ENCODE results near the gene HK1.
"Not testable (repeated sequence)": the region's sequence is repeated elsewhere in the genome, so short reads cannot be mapped to it uniquely, and the experiment has no call there.

The HK1 gene

GRCh38 chr10:69308304-69308703 is 30.0 kb downstream of the HK1 start:
- not testable (repeated sequence) for DNase-seq (ENCODE audit: low read depth in 2 of 2)

DNA sequence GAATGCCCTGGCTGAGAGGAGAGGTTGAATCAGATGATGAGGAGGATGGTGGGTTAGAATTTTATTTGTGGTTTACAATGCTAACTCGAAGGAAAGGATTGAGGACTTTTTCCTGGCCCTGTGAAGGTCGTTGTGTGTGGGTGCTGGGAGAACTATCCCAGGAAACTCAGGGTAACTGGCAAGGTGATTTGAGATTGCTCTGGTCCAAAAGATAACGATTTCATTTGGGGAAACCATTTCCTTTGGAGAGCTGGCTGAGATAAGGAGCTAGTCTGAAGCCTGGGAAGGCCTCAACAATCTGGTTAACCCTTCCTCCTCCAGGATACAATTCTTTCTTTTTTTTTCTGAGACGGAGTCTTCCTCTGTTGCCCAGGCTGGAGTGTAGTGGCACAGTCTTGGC is 33.0 kb downstream of the HK1 start:
- no peak for DNase-seq (ENCODE audit: low read depth in 2 of 2)

- DNase-seq (ENCODE audit: low read depth in 2 of 2), result no peak
Observed at GRCh38 chr10:69312528-69312927, 34.2 kb downstream of the HK1 start.

DNA sequence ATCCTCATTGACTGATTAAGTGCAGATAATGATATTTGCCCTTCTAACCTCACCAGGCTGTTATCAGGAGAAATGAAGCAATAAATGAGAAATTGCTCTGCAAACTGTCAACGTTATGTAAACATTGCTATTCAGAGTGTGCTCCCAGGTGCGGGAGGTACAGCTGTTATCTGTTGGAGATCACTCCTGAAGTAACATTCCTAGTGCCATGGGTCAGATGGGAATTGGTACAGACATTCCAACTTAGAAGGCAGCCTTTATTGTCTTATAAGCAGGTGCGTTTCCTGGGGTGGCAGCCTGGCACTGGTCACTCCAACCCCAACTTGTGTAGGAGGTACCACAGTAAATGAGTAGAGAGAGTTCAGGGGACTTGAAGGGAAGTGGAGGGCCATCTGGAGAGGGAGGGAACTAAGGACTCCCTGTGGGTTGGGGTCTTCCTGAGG is 36.8 kb downstream of the HK1 start:
- DNase-seq (ENCODE audit: low read depth in 2 of 2), result no peak

DNA sequence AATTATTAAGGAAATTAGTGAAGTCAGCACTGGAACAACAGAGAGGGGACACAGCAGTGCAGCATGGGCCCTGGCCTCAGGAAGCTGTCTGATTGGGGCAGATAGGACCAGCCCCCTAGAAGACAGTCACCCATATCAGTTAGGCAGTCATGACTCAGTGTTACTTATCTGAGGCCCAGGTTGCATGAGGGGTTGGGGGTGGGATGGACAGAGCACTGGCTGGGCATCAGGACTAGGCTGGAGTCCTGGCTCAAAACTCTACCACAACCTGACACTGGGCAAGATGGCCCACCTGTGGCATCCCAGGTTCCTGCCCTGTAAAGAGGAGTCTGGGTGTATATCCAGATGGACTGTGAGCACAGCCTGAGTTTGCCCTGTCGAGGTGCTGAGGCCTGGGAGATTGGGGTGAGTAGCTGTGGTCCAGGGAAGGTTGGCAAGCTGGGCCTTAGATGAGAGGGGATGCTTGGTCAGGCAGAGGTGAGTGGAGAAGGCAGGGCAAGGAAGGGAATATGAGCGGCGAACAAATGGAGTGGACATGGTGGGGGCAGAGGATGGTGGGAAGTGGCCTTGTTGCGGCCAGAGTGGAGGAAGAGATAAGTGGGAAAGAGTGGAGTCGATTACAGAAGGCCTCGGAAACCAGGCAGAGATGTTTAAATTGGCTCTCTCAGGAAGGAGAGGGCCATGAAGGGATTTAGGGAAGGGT is 37.5 kb downstream of the HK1 start:
- DNase-seq (ENCODE audit: low read depth in 2 of 2), result no peak

- DNase-seq (ENCODE audit: low read depth in 2 of 2), result no peak
Observed at GRCh38 chr10:69316313-69317059, 38.2 kb downstream of the HK1 start.

- no peak for DNase-seq (ENCODE audit: low read depth in 2 of 2)
Observed at GRCh38 chr10:69317175-69317604, 38.9 kb downstream of the HK1 start.

- DNase-seq (ENCODE audit: low read depth in 2 of 2), result no peak
Observed at GRCh38 chr10:69317626-69318105, 39.4 kb downstream of the HK1 start.

DNA sequence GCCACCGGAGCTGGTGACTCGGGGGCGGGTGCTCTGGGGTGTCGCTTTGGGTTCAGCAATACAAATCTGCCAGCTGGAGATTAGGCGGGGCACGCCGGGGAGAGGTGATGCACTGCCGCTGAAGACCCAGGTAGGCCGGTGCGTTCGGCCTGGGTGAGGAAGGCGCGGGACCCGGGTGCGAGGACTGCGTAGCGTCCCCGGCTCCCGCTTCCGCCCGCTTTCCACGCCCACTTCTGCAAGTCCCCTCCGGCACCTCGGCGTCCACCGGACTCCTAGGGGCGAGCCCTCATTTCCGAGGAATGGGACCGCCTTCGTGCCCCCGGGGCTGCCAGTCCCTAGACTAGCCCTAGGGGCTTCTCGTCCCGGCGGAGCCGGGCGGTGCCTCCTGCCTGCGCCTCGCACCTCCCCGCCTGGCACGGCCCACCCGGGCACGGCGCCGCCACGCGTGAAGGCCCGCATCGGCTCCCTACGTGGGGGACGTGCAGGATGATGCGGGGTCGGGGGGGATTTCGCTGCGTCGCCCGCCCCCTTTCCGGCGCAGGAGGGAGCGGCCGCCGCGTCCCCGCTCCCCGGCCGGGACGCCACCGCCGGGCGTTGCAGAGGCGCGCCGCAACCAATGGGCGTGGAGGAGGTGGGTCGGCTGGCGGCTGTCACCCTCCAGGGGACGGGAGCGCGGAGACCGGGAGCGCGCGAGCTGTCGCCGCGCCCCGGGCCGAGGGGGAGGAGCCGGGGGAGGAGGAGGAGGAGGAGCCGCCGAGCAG is 40.0 kb downstream of the HK1 start:
- DNase-seq (ENCODE audit: low read depth in 2 of 2), result peak; percentile 73 to 76

DNA sequence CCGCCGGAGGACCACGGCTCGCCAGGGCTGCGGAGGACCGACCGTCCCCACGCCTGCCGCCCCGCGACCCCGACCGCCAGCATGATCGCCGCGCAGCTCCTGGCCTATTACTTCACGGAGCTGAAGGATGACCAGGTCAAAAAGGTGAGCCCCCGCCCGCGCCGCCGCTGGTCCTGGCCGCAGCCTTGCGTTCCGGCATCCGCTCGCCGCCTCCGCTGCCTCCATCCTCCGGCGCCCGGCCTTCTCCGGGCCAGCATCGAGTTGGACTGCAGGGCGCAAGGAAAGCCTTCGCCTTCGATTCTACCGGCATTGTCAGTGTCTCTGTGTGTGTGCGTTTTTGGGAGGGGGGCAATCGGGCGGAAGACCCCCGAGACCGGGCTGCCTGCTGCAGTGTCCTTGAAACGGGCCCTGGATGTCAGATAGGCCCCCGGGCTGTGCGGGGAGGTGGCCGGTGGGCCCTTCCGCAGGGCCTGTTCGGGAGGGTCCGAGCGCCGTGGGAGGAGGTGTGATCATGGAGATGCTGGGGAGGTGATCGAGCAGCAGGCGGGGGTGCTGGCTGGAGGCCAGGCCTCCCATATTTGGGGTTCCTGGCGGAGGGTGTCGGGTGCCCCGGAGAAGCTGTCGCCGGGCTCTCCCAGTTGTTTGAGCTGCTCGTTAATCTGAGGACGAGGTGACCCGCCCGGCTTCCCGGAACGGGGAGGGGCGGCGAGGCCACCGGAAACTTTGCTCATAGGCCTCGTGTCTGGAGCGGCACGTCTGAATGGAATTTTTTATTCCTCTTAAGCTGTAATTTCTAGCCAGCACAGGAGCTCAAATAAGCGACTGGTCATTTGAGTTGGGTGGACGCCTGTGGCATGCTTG is 40.8 kb downstream of the HK1 start:
- no peak for DNase-seq (ENCODE audit: low read depth in 2 of 2)

- DNase-seq (ENCODE audit: low read depth in 2 of 2), result no peak
Observed at GRCh38 chr10:69319841-69320316, 41.6 kb downstream of the HK1 start.

- no peak for DNase-seq (ENCODE audit: low read depth in 2 of 2)
Observed at GRCh38 chr10:69320521-69320920, 42.2 kb downstream of the HK1 start.

DNA sequence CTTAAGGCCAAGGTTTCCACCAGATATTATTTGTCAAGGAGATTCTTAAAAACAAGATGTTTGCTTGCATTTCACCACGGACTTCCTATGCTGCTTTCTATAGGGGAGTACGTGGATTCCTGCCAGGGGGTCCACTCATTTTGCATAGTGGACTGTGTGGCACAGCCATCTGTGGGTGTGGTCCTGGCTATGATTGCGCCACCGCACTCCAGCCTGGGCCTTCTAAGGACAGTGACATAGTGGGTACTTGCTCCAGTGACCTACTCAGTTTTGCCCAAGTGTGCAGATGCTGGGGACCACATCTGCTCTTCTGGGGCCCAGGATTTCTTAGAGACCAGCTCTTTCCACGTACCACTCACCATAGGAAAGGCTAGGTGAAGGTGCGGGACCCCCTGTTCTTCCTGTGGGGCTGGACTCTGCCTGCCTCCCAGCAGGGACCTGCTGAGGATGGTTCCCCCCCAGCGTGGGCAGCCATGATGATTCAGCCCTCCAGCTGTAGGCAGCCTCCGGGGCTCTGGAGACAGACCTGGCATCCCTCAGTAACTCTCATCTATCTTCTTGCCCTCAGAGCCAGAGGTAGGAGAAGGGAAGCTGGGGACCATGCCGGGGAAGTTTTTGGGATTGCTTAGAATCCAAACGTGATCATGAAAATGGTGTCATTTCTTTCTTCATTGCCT is 42.9 kb downstream of the HK1 start:
- no peak for DNase-seq (ENCODE audit: low read depth in 2 of 2)

DNA sequence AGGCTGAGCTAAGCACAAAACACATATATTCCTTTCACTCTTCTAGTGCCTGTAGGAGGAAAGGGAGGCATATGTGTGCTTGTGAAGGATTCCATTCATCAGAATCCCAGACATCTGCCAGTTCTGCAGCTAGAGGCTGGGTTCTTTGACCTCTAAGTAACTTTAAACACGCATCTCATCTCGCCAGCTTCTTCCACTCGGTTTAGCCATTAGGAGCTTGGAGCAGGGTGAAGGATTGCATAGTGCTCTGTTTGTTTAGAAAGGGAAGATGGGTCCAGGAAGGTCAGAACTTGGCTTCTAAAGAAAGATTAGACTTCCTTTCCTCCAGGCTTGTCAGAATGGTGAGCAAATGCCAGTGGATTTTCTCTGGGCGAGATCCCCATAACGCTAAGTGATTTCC is 43.6 kb downstream of the HK1 start:
- no peak for DNase-seq (ENCODE audit: low read depth in 2 of 2)

DNA sequence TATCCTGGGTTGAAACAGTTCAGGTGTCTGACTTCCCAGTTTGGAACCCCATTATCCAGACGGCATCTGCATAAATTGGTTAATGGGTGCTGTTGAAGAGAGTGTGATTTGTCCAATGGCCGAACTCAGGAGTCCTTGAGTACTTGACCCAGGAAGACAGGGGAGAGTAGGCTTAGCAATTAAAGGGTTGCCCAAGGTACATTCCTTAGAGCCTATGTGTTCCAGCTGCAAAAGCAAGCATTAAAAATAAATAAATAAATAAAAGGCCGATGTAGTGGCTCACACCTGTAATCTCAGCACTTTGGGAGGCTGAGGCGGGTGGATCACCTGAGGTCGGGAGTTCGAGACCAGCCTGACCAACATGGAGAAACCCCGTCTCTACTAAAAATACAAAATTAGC is 44.0 kb downstream of the HK1 start:
- DNase-seq (ENCODE audit: low read depth in 2 of 2), result not testable (repeated sequence)

DNA sequence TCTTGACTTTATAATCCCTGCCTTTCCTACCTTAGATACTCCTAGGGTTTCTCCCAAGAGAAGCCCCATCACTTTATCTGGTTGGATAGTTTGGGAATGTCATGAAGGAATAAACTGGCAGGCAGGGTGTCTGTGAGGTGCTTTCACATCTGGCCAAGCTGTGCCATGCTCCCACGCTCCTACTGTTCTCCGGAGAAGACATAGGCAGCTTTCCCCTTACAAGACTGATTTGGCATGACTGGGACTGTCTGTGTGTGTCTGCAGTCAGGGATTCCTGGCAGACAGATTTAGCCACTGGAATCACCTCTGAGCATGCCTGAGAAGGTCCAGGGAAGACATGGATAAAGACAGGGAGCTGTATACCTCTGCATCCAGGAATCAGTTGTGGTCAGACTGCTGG is 45.3 kb downstream of the HK1 start:
- DNase-seq (ENCODE audit: low read depth in 2 of 2), result no peak

DNA sequence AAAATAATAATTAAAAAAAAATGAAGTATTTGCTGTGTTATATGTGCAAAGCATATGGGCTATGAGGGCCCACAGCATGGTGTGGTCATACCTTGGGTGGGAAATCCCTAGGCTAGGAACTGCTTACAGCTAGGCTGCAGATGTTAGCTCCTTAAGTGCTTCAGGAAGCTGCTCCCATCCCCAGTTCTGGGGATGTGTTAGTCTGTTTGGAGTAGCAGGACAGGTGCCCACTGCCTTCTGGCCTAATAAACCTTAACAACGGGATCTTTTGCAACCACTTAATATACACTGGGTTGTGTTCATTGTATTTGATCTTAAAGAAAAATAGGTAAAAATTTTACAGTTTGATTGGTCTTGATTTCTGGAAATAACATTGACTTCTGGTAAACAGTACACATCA is 46.3 kb downstream of the HK1 start:
- DNase-seq (ENCODE audit: low read depth in 2 of 2), result no peak

DNA sequence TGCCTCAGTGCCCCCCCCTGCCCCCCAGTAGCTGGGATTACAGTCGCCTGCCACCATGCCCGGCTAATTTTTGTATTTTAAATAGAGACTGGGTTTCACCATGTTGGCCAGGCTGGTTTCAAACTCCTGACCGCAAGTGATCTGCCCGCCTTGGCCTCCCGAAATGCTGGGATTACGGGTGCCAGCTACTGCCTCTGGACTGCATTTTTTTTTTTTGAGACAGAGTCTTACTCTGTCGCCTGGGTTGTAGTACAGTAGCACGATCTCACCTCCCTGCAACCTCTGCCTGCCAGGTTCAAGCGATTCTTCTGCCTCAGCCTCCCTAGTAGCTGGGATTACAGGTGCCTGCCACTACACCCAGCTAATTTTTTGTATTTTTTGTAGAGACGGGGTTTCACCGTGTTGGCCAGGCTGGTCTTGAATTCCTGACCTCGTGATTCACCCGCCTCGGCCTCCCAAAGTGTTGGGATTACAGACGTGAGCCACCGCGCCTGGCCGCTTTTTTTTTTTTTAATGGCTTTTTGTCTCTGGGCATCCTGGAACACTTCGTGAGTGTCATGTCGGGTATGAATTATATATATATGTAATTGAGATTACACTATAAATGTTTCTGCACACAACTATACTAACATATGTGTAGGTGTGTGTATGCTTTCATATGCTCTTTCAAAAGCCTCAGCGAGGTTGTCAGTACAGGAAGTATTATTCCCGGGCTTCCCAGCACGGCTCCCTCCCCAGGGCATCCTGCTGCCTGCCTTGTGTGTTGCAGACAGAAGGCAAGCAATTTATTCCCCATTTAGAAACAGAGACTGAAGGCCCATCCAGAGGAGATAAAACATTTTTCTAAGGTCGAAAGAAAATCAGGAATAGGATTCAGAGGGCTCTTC is 47.6 kb downstream of the HK1 start:
- DNase-seq (ENCODE audit: low read depth in 2 of 2), result not testable (repeated sequence)

DNA sequence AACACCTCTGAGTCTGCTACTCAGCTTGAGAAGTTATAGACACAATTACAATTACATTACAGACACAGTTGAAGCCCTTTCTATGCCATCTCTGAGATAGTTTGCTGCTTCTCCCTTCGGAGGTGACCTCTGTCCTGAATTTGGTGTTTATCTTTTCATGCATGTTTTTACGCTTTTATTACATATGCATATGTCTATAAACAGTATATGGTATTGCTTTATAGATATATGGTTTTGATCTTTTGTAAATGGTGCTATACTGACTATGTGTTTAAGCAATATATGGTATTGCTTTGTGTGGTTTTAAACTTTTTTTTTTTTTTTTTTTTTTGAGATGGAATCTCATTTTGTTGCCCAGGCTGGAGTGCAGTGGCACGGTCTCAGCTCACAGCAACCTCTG is 48.4 kb downstream of the HK1 start:
- DNase-seq (ENCODE audit: low read depth in 2 of 2), result no peak

Measured in fibroblast of skin of left quadriceps (primary cell).